Measurements from ENCODE around the gene ASB9. TPM values are rescaled to one million over a fixed set of nuclear protein-coding genes. Genes with fewer than 3 reads are reported as not detected.
"Not testable (repeated sequence)": the region's sequence is repeated elsewhere in the genome, so short reads cannot be mapped to it uniquely, and the experiment has no call there.

The ASB9 gene
- total RNA-seq, 2 experiments from 2014 or later, result 0.43 to 0.48 TPM

GRCh38 chrX:15203694-15204093 is 66.2 kb downstream of the ASB9 start:
- Mint-ChIP-seq H3K9me3 (no peaks in the 10 kb centered on the region), H3K27me3 (no peaks in the 10 kb centered on the region), H3K4me1 (ENCODE audit: low read depth) (peaks cover 50% of the 10 kb centered on the region), H3K36me3 (no peaks in the 10 kb centered on the region), H3K4me3 (no peak overlapping the region), H3K27ac (no peak overlapping the region)
- CTCF ChIA-PET, result no interaction called here
- no peak for DNase-seq
- intact Hi-C loops (cut with micrococcal nuclease), result loop anchor here (1.0 to 5.0 kb wide), 9 partner anchors 43 to 1176 kb away; partner anchors contain the start of genes FANCB and MOSPD2
- POLR2A ChIA-PET, result no interaction called here

GRCh38 chrX:15202454-15203177 is 67.3 kb downstream of the ASB9 start:
- Mint-ChIP-seq H3K4me3 (no peak overlapping the region), H3K27me3 (no peaks in the 10 kb centered on the region), H3K9me3 (no peaks in the 10 kb centered on the region), H3K36me3 (no peaks in the 10 kb centered on the region), H3K27ac (no peak overlapping the region), H3K4me1 (ENCODE audit: low read depth) (peaks cover 47% of the 10 kb centered on the region)
- DNase-seq, result no peak
- intact Hi-C loops (cut with micrococcal nuclease), result loop anchor here (5.0 kb wide), 1 partner anchor 160 kb away; no protein-coding TSS in a partner anchor
- ChIA-PET CTCF (interaction anchor here (0.8 to 1.1 kb wide), 4 partner anchors 44 to 1175 kb away, joined by 3 to 5 read pairs (median 4); no protein-coding TSS in a partner anchor), POLR2A (interaction anchor here (0.7 to 0.9 kb wide), 2 partner anchors 44 to 51 kb away, joined by 3 to 4 read pairs; no protein-coding TSS in a partner anchor)

- Mint-ChIP-seq H3K36me3 (no peaks in the 10 kb centered on the region), H3K27me3 (no peaks in the 10 kb centered on the region), H3K4me1 (ENCODE audit: low read depth) (peaks cover 35% of the 10 kb centered on the region), H3K9me3 (no peaks in the 10 kb centered on the region), H3K27ac (no peak overlapping the region), H3K4me3 (no peak overlapping the region)
- ChIA-PET CTCF (no interaction called here), POLR2A (no interaction called here)
- intact Hi-C loops (cut with micrococcal nuclease), result loop anchor here (5.0 kb wide), 1 partner anchor 159 kb away; no protein-coding TSS in a partner anchor
- DNase-seq, result no peak
Measured at GRCh38 chrX:15200871-15201270, 69.0 kb downstream of the ASB9 start.

- peaks cover 23% of the 10 kb centered on the region for H3K4me1 Mint-ChIP-seq (ENCODE audit: low read depth)
- H3K36me3 Mint-ChIP-seq; POLR2A ChIA-PET; H3K27me3 Mint-ChIP-seq; H3K4me3 Mint-ChIP-seq; DNase-seq; CTCF ChIA-PET; H3K27ac Mint-ChIP-seq; intact Hi-C loops (cut with micrococcal nuclease); H3K9me3 Mint-ChIP-seq: not testable (repeated sequence)
Measured at GRCh38 chrX:15198608-15199202, 71.2 kb downstream of the ASB9 start.

GRCh38 chrX:15194146-15194545 is 75.7 kb downstream of the ASB9 start:
- no peaks in the 10 kb centered on the region for H3K9me3 Mint-ChIP-seq
- H3K4me1 Mint-ChIP-seq (ENCODE audit: low read depth), result peaks cover 4% of the 10 kb centered on the region
- no peak overlapping the region for H3K27ac Mint-ChIP-seq
- no peaks in the 10 kb centered on the region for H3K36me3 Mint-ChIP-seq
- H3K27me3 Mint-ChIP-seq, result no peaks in the 10 kb centered on the region
- ChIA-PET POLR2A (no interaction called here), CTCF (no interaction called here)
- H3K4me3 Mint-ChIP-seq, result no peak overlapping the region
- no peak for DNase-seq
- intact Hi-C loops (cut with micrococcal nuclease), result no loop called here

Other genes starting within 250 kb of the ASB9 start
- gene ASB11, start 45.6 kb upstream of the ASB9 start, total RNA-seq, result not detected
- gene PIGA, start 65.4 kb upstream of the ASB9 start, total RNA-seq, result 10 to 100 TPM; 31.1 to 36.7 TPM
- gene VEGFD, start 114.3 kb upstream of the ASB9 start, total RNA-seq, result not detected
- 1 to 10 TPM; 2.4 to 3.1 TPM for gene PIR, start 223.2 kb upstream of the ASB9 start, total RNA-seq
- not detected for gene BMX, start 230.7 kb upstream of the ASB9 start, total RNA-seq

All from activated CD4-positive, alpha-beta memory T cell treated with anti-CD3 and anti-CD28 coated beads for 36 hours (primary cell).